GM12873 (cell line): ENCODE results near the gene TCOF1.

Source experiments
- TF ChIP-seq, protein P1 (sequence below): IDR thresholded peaks from 2 replicates; pipeline ENCODE4 v1.5.1; 2012; ENCODE audit warnings: low read depth, mild to moderate bottlenecking, moderate library complexity, low read length, control low read depth; ENCODE audit not compliant: insufficient read depth; ENCODE audit errors: missing control alignments

The TCOF1 gene

DNA sequence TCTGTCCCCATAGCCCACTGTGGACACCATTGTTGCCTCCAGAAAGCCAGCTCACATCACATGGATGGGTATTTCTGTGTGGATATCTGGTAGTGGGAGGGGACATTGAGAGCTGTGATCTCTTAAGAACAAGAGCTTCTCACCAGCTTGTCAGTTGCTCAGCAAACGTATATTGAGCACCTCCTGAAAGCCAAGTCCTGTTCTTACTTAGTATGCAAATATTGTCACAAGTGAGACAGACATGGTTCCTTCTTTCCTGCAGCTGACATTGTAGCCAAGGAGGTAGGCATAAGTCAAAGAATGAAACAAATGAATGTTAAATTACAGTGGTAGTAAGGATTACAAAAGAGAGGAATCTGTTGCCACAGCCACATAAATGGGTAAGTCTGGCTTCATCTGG lies 3.8 kb downstream of the TCOF1 start:
- TF ChIP-seq, protein P1, sequence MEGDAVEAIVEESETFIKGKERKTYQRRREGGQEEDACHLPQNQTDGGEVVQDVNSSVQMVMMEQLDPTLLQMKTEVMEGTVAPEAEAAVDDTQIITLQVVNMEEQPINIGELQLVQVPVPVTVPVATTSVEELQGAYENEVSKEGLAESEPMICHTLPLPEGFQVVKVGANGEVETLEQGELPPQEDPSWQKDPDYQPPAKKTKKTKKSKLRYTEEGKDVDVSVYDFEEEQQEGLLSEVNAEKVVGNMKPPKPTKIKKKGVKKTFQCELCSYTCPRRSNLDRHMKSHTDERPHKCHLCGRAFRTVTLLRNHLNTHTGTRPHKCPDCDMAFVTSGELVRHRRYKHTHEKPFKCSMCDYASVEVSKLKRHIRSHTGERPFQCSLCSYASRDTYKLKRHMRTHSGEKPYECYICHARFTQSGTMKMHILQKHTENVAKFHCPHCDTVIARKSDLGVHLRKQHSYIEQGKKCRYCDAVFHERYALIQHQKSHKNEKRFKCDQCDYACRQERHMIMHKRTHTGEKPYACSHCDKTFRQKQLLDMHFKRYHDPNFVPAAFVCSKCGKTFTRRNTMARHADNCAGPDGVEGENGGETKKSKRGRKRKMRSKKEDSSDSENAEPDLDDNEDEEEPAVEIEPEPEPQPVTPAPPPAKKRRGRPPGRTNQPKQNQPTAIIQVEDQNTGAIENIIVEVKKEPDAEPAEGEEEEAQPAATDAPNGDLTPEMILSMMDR: no peak

DNA sequence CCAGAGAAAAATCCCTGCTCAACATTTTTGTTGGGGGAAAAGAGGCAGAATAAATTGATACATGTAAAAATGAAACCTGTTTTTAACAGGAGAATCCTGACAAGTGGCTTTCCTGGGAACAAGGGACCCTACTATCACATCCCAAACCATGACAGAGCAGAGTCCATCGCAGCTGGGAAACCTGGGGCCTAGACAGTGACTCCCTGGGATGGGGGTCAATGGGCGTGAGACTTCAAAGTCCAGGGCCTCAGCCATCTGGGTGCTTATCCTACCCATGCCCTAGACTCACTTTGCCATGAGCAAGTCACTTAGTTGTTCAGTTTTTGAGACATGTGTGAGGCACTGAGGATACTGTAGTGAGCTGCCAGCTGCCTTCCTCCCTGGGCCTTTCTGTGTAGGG lies 5.7 kb downstream of the TCOF1 start:
- TF ChIP-seq, protein P1: no peak

DNA sequence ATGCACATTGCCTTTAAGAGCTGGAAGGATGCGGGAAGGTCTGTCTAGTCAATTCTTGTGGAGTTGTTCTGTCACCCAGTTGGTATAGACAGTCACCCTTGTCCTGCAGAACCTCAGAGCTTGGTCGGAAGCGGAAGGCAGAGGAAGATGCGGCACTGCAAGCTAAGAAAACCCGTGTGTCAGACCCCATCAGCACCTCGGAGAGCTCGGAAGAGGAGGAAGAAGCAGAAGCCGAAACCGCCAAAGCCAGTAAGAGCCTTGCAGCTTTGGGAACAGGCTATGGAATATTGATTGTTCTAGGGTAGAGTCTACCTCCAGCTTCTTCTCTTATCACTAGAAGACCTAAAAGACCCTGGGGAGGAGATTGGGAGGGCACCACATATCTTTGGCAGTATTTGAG lies 6.5 kb downstream of the TCOF1 start:
- TF ChIP-seq, protein P1: no peak

DNA sequence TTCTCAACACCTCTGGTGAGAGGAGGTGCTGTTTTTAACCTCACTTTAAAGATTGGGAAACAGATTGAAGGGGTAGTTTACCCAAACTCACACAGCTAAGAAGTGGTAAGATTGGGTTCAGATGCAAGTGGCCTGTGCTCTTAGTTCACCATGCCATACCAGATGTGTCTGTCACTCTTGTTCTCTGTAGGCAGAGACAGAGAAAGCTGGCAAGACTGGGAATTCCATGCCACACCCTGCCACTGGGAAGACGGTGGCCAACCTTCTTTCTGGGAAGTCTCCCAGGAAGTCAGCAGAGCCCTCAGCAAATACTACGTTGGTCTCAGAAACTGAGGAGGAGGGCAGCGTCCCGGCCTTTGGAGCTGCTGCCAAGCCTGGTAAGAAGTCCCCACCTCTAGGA lies 11.0 kb downstream of the TCOF1 start:
- TF ChIP-seq, protein P1: no peak

DNA sequence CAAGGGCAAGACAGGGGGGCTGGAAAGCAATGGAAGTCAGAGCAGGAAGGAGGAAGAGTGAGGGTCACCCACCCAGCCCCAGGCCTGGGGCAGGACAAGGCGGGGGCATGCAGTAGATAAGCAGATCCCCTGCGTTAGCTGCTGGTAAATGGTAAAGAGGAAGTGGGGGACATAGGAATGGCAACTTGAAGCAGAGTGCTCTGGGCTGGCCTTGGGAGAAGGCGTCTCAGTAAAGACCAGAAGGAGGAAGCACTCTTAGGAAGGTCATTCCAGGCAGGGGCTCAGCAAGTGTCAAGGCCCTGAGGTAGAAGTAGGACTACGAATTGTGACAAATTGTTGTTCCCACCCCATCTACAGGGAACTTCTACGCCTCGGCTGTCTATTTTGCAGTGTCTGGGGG lies 15.1 kb downstream of the TCOF1 start:
- TF ChIP-seq, protein P1: no peak

DNA sequence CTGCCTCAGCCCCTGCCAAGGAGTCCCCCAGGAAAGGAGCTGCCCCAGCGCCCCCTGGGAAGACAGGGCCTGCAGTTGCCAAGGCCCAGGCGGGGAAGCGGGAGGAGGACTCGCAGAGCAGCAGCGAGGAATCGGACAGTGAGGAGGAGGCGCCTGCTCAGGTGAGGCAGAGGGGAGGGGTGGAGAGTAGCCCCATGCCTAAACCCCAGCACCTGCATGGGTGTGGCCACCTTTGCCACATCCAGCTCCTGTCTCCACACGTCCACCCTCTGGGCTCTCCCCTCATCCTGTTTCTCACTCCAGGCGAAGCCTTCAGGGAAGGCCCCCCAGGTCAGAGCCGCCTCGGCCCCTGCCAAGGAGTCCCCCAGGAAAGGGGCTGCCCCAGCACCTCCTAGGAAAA lies 17.2 kb downstream of the TCOF1 start:
- TF ChIP-seq, protein P1: no peak

DNA sequence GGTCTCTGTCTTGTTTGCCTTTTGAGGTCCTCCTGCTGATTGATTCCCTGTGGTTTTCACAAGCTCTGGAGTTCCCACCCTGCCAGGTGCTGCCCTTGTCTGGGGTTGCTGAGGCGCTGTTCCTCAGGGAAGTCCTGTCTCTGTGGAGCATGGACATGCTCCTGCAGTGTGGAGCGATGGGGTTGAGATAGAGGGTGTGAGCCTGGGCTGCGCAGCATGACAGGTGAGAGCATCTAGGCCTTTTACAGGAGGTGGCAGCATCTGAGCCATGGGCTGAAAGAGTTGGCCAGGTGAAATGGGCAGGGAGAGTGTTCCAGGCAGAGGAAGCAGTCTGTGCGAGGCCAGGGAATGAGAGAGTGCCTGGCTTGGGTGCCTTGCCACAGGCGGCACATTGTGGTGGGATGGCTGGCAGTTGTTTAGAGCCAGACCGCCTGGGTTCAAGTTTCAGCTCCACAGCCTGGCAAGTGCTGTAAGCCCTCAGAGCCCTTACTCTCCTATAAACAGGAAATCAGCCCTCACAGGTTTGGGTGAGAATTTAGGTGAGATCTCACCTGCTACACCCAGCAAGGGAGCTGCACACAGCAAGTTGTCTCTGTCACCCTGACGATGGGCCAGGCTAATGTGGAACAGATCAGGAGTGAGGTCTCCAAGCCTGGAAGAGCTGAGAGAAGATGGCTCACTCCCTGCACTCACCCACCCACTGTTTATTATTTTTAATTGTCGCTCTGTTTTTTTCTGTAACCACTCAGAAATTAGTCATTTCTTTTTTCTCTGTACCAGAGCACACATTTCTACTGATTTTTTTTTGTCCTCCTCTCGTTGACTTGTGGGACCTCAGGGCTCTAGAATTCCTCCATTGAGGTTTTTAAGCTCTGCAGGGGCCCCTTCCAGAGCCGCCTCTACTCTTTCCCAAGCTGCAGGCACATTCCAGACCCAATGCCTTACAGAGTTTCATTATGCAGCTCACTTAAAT lies 19.6 kb downstream of the TCOF1 start:
- TF ChIP-seq, protein P1: no peak
